Skeletal muscle satellite cell (primary cell): Measurements from ENCODE around the gene PMF1.
"Not testable (repeated sequence)": the region's sequence is repeated elsewhere in the genome, so short reads cannot be mapped to it uniquely, and the experiment has no call there.

Experiments
- H3K27me3 ChIP-seq: 2 replicates; pipeline ENCODE4 v1.7.0; 2013; ENCODE audit warnings: low read length; ENCODE audit not compliant: control insufficient read depth, insufficient read depth
- H3K36me3 ChIP-seq: 2 replicates; pipeline ENCODE4 v1.7.0; 2013; ENCODE audit warnings: mild to moderate bottlenecking, control low read depth, low read length; ENCODE audit not compliant: insufficient read depth
- H3K4me1 ChIP-seq: 2 replicates; pipeline ENCODE4 v1.7.0; 2013; ENCODE audit warnings: low read length; ENCODE audit not compliant: control insufficient read depth, insufficient read depth
- H3K4me2 ChIP-seq: 2 replicates; pipeline ENCODE4 v1.7.0; 2013; ENCODE audit warnings: mild to moderate bottlenecking, low read length
- H3K4me3 ChIP-seq: 2 replicates; pipeline ENCODE4 v1.7.0; 2013; ENCODE audit warnings: low read length
- H3K9ac ChIP-seq: 2 replicates; pipeline ENCODE4 v1.7.0; 2013; ENCODE audit warnings: mild to moderate bottlenecking, low read depth, low read length, moderate library complexity
- H3K9me3 ChIP-seq: replicated peaks from 2 replicates; pipeline ENCODE4 v1.7.0; 2013; ENCODE audit warnings: mild to moderate bottlenecking, control low read depth, low read length

The PMF1 gene

GRCh38 chr1:156182010-156182779 lies 30.6 kb upstream of the PMF1 start:
- not testable (repeated sequence) for H3K36me3 ChIP-seq, H3K4me3 ChIP-seq, H3K4me1 ChIP-seq, H3K4me2 ChIP-seq, H3K9ac ChIP-seq, H3K9me3 ChIP-seq
- H3K27me3 ChIP-seq = peaks cover 14% of the 10 kb centered on the region

- H3K4me2 ChIP-seq, H3K9me3 ChIP-seq: not testable (repeated sequence)
Observed at GRCh38 chr1:156186347-156187177, 26.2 kb upstream of the PMF1 start.

GRCh38 chr1:156190265-156190664 lies 22.5 kb upstream of the PMF1 start:
- not testable (repeated sequence) for H3K4me3 ChIP-seq, H3K27me3 ChIP-seq, H3K9me3 ChIP-seq, H3K4me2 ChIP-seq, H3K9ac ChIP-seq, H3K36me3 ChIP-seq
- peaks cover 10% of the 10 kb centered on the region for H3K4me1 ChIP-seq

More at GRCh38 chr1:156186347-156187177, 26.2 kb upstream of the PMF1 start:
- H3K27me3 ChIP-seq, H3K36me3 ChIP-seq, H3K4me1 ChIP-seq, H3K9ac ChIP-seq, H3K4me3 ChIP-seq: not testable (repeated sequence)

- Histone ChIP-seq H3K9ac (no peak overlapping the region), H3K36me3 (no peaks in the 10 kb centered on the region), H3K4me2 (no peak overlapping the region), H3K9me3 (no peaks in the 10 kb centered on the region), H3K27me3 (no peaks in the 10 kb centered on the region), H3K4me3 (no peak overlapping the region), H3K4me1 (peaks cover 10% of the 10 kb centered on the region)
Observed at GRCh38 chr1:156191292-156191964, 21.4 kb upstream of the PMF1 start.

- H3K27me3 ChIP-seq = no peaks in the 10 kb centered on the region
- peak overlapping the region; percentile 82 for H3K4me2 ChIP-seq
- H3K36me3 ChIP-seq = no peaks in the 10 kb centered on the region
- H3K4me3 ChIP-seq = peak overlapping the region; percentile 90
- peaks cover 10% of the 10 kb centered on the region for H3K4me1 ChIP-seq
- H3K9ac ChIP-seq = peak overlapping the region; percentile 87
- H3K9me3 ChIP-seq = no peaks in the 10 kb centered on the region
Observed at GRCh38 chr1:156193208-156193487, 19.7 kb upstream of the PMF1 start.

- H3K4me3 ChIP-seq = peak within 1 kb of the TSS; percentile 90
- H3K9me3 ChIP-seq = no peaks in the 10 kb centered on the region
- H3K27me3 ChIP-seq = no peaks in the 10 kb centered on the region
- H3K9ac ChIP-seq = peak within 1 kb of the TSS; percentile 89
- no peaks in the 10 kb centered on the region for H3K36me3 ChIP-seq
- peak within 1 kb of the TSS; percentile 95 for H3K4me2 ChIP-seq
- peaks cover 10% of the 10 kb centered on the region for H3K4me1 ChIP-seq
Observed at GRCh38 chr1:156193488-156194299, 19.1 kb upstream of the PMF1 start, which contains the start of gene SLC25A44. Gene SLC25A44, plus strand, starts transcription at chr1:156194104. Its CDS starts 5,744 bp downstream, at chr1:156199848.

- Histone ChIP-seq H3K4me3 (peak overlapping the region; percentile 90), H3K9ac (peak overlapping the region; percentile 89), H3K9me3 (no peaks in the 10 kb centered on the region), H3K36me3 (no peaks in the 10 kb centered on the region), H3K27me3 (no peaks in the 10 kb centered on the region), H3K4me1 (peaks cover 10% of the 10 kb centered on the region), H3K4me2 (peak overlapping the region; percentile 95)
Observed at GRCh38 chr1:156194300-156194652, 18.5 kb upstream of the PMF1 start.

GRCh38 chr1:156195853-156196252 lies 17.0 kb upstream of the PMF1 start:
- H3K4me1 ChIP-seq = peaks cover 10% of the 10 kb centered on the region
- no peak overlapping the region for H3K4me3 ChIP-seq
- no peaks in the 10 kb centered on the region for H3K9me3 ChIP-seq
- no peak overlapping the region for H3K4me2 ChIP-seq
- H3K9ac ChIP-seq = no peak overlapping the region
- peaks cover 13% of the 10 kb centered on the region for H3K36me3 ChIP-seq
- H3K27me3 ChIP-seq = no peaks in the 10 kb centered on the region

GRCh38 chr1:156196445-156196844 lies 16.4 kb upstream of the PMF1 start:
- Histone ChIP-seq H3K9ac (no peak overlapping the region), H3K36me3 (peaks cover 13% of the 10 kb centered on the region), H3K9me3 (no peaks in the 10 kb centered on the region), H3K4me3 (no peak overlapping the region), H3K4me2 (no peak overlapping the region), H3K27me3 (no peaks in the 10 kb centered on the region), H3K4me1 (peaks cover 10% of the 10 kb centered on the region)

- H3K4me1 ChIP-seq = peaks cover 11% of the 10 kb centered on the region
- peaks cover 20% of the 10 kb centered on the region for H3K36me3 ChIP-seq
- H3K4me3 ChIP-seq = no peak overlapping the region
- no peak overlapping the region for H3K4me2 ChIP-seq
- no peaks in the 10 kb centered on the region for H3K27me3 ChIP-seq
- H3K9me3 ChIP-seq = no peaks in the 10 kb centered on the region
- H3K9ac ChIP-seq = no peak overlapping the region
Observed at GRCh38 chr1:156198831-156199349, 13.9 kb upstream of the PMF1 start.

GRCh38 chr1:156200044-156200443 lies 12.8 kb upstream of the PMF1 start:
- Histone ChIP-seq H3K27me3 (no peaks in the 10 kb centered on the region), H3K9ac (no peak overlapping the region), H3K4me3 (no peak overlapping the region), H3K9me3 (no peaks in the 10 kb centered on the region), H3K4me1 (peaks cover 6% of the 10 kb centered on the region), H3K4me2 (no peak overlapping the region), H3K36me3 (peaks cover 20% of the 10 kb centered on the region)
